ENCODE measurements around the gene FMO4. TPM values are rescaled to one million over a fixed set of nuclear protein-coding genes. Genes with fewer than 3 reads are reported as not detected.

FMO4 gene
- total RNA-seq (2014; rRNA removed) (0.23 and 0.98 TPM in 2 replicates), Bru-seq, nascent RNA (percentile 39 among the genes with signal in this experiment), BruChase-seq, experiment 1, labeled RNA remaining after a 6-hour chase (percentile 36 among the genes with signal in this experiment), BruChase-seq, experiment 2, labeled RNA remaining after a 2-hour chase (percentile 41 among the genes with signal in this experiment)
- long read RNA-seq, partial matches to known transcripts: 1 of 1 reads
- long read RNA-seq, other reads (novel, unspliced or antisense): 0 of 1 reads

GRCh38 chr1:171313835-171314320, at the start of gene FMO4:
Gene FMO4, plus strand, starts transcription at chr1:171314183. Its CDS starts 5,643 bp downstream, at chr1:171319826.
- Histone ChIP-seq H3K79me2 (ENCODE audit: low read length) (no peaks in the 10 kb centered on the region), H2AFZ (ENCODE audit: low read length) (peak within 1 kb of the TSS; percentile 64), H3K9me3 (ENCODE audit: low read length) (no peaks in the 10 kb centered on the region), H3K36me3 (ENCODE audit: low read depth, low read length) (no peaks in the 10 kb centered on the region), H3F3A (ENCODE audit: low read length, unreplicated experiment) (no peaks in the 10 kb centered on the region), H3K4me3 (ENCODE audit: low read length) (peak within 1 kb of the TSS; percentile 41), H4K20me1 (ENCODE audit: low read length) (no peaks in the 10 kb centered on the region), H3K9ac (ENCODE audit: low read length) (peak within 1 kb of the TSS; percentile 12), H3K27me3 (ENCODE audit: low read length) (peaks cover 21% of the 10 kb centered on the region), H3K9me2 (replicated peaks; ENCODE audit: low read length) (no peaks in the 10 kb centered on the region), H3K27ac (ENCODE audit: low read length) (no peak within 1 kb of the TSS), H3K4me2 (ENCODE audit: low read length) (peak within 1 kb of the TSS; percentile 69), H3K4me1 (ENCODE audit: insufficient read depth, low read length) (peaks cover 6% of the 10 kb centered on the region)
- BruUV-seq (replicated peaks): no TSS peak
- POLR2A ChIA-PET (ENCODE audit: unreplicated experiment): interaction anchor here (0.6 to 1.1 kb wide), 6 partner anchors 44 to 426 kb away, joined by 3 to 5 read pairs (median 4); no protein-coding TSS in a partner anchor
- peak; percentile 100 for ATAC-seq
- CTCF ChIA-PET: interaction anchor here (0.5 to 1.5 kb wide), 27 partner anchors 8 to 1221 kb away, joined by 3 to 67 read pairs (median 4); partner anchors contain the start of genes PRRC2C and VAMP4
- DNase-seq: peak; percentile 100
- intact Hi-C loops (cut with micrococcal nuclease): loop anchor here (1.0 to 10.0 kb wide), 6 partner anchors 69 to 347 kb away; partner anchors contain the start of gene PRRC2C
- TF ChIP-seq EZH2 (IDR thresholded peaks at IDR 0.05; ENCODE audit: low read length, unreplicated experiment): no peak
- TF ChIP-seq EZH2phosphoT487 (IDR thresholded peaks at IDR 0.05; ENCODE audit: borderline replicate concordance, low read length): no peak
- TF ChIP-seq, protein P1, sequence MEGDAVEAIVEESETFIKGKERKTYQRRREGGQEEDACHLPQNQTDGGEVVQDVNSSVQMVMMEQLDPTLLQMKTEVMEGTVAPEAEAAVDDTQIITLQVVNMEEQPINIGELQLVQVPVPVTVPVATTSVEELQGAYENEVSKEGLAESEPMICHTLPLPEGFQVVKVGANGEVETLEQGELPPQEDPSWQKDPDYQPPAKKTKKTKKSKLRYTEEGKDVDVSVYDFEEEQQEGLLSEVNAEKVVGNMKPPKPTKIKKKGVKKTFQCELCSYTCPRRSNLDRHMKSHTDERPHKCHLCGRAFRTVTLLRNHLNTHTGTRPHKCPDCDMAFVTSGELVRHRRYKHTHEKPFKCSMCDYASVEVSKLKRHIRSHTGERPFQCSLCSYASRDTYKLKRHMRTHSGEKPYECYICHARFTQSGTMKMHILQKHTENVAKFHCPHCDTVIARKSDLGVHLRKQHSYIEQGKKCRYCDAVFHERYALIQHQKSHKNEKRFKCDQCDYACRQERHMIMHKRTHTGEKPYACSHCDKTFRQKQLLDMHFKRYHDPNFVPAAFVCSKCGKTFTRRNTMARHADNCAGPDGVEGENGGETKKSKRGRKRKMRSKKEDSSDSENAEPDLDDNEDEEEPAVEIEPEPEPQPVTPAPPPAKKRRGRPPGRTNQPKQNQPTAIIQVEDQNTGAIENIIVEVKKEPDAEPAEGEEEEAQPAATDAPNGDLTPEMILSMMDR (conservative IDR thresholded peaks at IDR 0.05; ENCODE audit: low read depth, low read length): peak; percentile 99

- no peak overlapping the region for H3K9ac ChIP-seq (ENCODE audit: low read length)
- no peak overlapping the region for H3K4me3 ChIP-seq (ENCODE audit: low read length)
- no TSS peak for BruUV-seq (replicated peaks)
- no peak overlapping the region for H3K4me2 ChIP-seq (ENCODE audit: low read length)
- DNase-seq (no peak), ATAC-seq (no peak)
- CTCF ChIA-PET: no interaction called here
- H2AFZ ChIP-seq (ENCODE audit: low read length): no peak overlapping the region
- H3K27ac ChIP-seq (ENCODE audit: low read length): no peak overlapping the region
- H3K79me2 ChIP-seq (ENCODE audit: low read length): no peaks in the 10 kb centered on the region
- H3F3A ChIP-seq (ENCODE audit: low read length, unreplicated experiment): no peaks in the 10 kb centered on the region
- POLR2A ChIA-PET (ENCODE audit: unreplicated experiment): no interaction called here
- H3K4me1 ChIP-seq (ENCODE audit: insufficient read depth, low read length): no peaks in the 10 kb centered on the region
- no peaks in the 10 kb centered on the region for H4K20me1 ChIP-seq (ENCODE audit: low read length)
- intact Hi-C loops (cut with micrococcal nuclease): no loop called here
- TF ChIP-seq EZH2phosphoT487 (IDR thresholded peaks at IDR 0.05; ENCODE audit: borderline replicate concordance, low read length): no peak
- TF ChIP-seq, protein P1 (conservative IDR thresholded peaks at IDR 0.05; ENCODE audit: low read depth, low read length): no peak
- no peak for TF ChIP-seq EZH2 (IDR thresholded peaks at IDR 0.05; ENCODE audit: low read length, unreplicated experiment)
- no peaks in the 10 kb centered on the region for H3K36me3 ChIP-seq (ENCODE audit: low read depth, low read length)
- no peaks in the 10 kb centered on the region for H3K9me2 ChIP-seq (replicated peaks; ENCODE audit: low read length)
- no peaks in the 10 kb centered on the region for H3K9me3 ChIP-seq (ENCODE audit: low read length)
- H3K27me3 ChIP-seq (ENCODE audit: low read length): peaks cover 67% of the 10 kb centered on the region
Measured at GRCh38 chr1:171265686-171266085, 48.3 kb upstream of the FMO4 start.

GRCh38 chr1:171266930-171267329, 47.1 kb upstream of the FMO4 start:
- no peaks in the 10 kb centered on the region for H3K79me2 ChIP-seq (ENCODE audit: low read length)
- no peaks in the 10 kb centered on the region for H3K4me1 ChIP-seq (ENCODE audit: insufficient read depth, low read length)
- no peaks in the 10 kb centered on the region for H4K20me1 ChIP-seq (ENCODE audit: low read length)
- no peak overlapping the region for H3K4me3 ChIP-seq (ENCODE audit: low read length)
- TF ChIP-seq EZH2phosphoT487 (IDR thresholded peaks at IDR 0.05; ENCODE audit: borderline replicate concordance, low read length): no peak
- TF ChIP-seq, protein P1 (conservative IDR thresholded peaks at IDR 0.05; ENCODE audit: low read depth, low read length): peak; percentile 32; the same call in 1 of the 2 replicates
- DNase-seq: no peak
- ATAC-seq: no peak
- no peaks in the 10 kb centered on the region for H3K9me3 ChIP-seq (ENCODE audit: low read length)
- H3K27me3 ChIP-seq (ENCODE audit: low read length): peaks cover 66% of the 10 kb centered on the region
- ChIA-PET CTCF (no interaction called here), POLR2A (ENCODE audit: unreplicated experiment) (no interaction called here)
- no peaks in the 10 kb centered on the region for H3F3A ChIP-seq (ENCODE audit: low read length, unreplicated experiment)
- intact Hi-C loops (cut with micrococcal nuclease): no loop called here
- no peak overlapping the region for H3K9ac ChIP-seq (ENCODE audit: low read length)
- no peak overlapping the region for H3K27ac ChIP-seq (ENCODE audit: low read length)
- no TSS peak for BruUV-seq (replicated peaks)
- H2AFZ ChIP-seq (ENCODE audit: low read length): no peak overlapping the region
- no peak overlapping the region for H3K4me2 ChIP-seq (ENCODE audit: low read length)
- H3K36me3 ChIP-seq (ENCODE audit: low read depth, low read length): no peaks in the 10 kb centered on the region
- no peaks in the 10 kb centered on the region for H3K9me2 ChIP-seq (replicated peaks; ENCODE audit: low read length)
